Nephron (organoid): Measurements from ENCODE around the gene RCVRN.

Experiments
- H3K27ac Mint-ChIP-seq, 3 experiments: 2 replicates each; pipeline ENCODE4 v1.8.0; 2020; ENCODE audit warnings: mixed read lengths in 3 of 3, mild to moderate bottlenecking in 2 of 3, moderate library complexity in 1 of 3
- H3K27me3 Mint-ChIP-seq: 2 replicates; pipeline ENCODE4 v1.8.0; 2021; ENCODE audit warnings: low read depth, mild to moderate bottlenecking, moderate library complexity, mixed read lengths
- H3K36me3 Mint-ChIP-seq: 2 replicates; pipeline ENCODE4 v1.8.0; 2020; ENCODE audit warnings: low read depth, mixed read lengths
- H3K4me1 Mint-ChIP-seq: 2 replicates; pipeline ENCODE4 v1.8.0; 2020; ENCODE audit warnings: mixed read lengths
- H3K4me3 Mint-ChIP-seq, 3 experiments: 2 replicates each; pipeline ENCODE4 v1.8.0; 2020; ENCODE audit warnings: mild to moderate bottlenecking in 3 of 3, mixed read lengths in 3 of 3, moderate library complexity in 2 of 3
- H3K9me3 Mint-ChIP-seq: 2 replicates; pipeline ENCODE4 v1.8.0; 2020; ENCODE audit warnings: mixed read lengths
- TF ChIP-seq, protein P1 (sequence below), 3 experiments: fragments of 200-600 bp; sonication (generic); IDR thresholded peaks; one replicate each; pipeline ENCODE4 v1.5.0; 2021; ENCODE audit warnings: antibody characterized with exemption in 3 of 3; ENCODE audit not compliant: unreplicated experiment in 3 of 3

RCVRN gene

DNA sequence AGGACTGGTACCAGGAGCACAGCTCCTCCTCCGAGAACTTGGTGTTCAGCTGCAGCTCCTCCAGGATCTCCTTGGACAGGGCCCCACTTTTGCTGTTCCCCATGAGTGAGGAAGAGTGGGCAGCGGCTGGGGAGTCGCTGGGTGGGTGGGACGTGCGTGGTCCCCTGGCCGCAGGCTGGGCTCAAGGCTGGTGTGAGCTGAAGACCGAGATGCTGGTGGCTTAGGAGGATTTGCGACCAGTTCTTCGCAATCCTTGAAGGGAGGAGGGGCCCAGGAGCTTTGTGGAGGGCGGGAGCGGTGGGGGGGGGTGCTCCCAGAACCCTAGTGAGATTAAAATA lies at the start of gene RCVRN:
RCVRN (minus strand) TSS at position 194 of the 338 bp plus-strand sequence; CDS start at position 103, 91 bp downstream.
- Mint-ChIP-seq H3K27ac (no peak within 1 kb of the TSS), H3K4me3 (no peak within 1 kb of the TSS), H3K36me3 (no peaks in the 10 kb centered on the region), H3K27me3 (peaks cover 13% of the 10 kb centered on the region), H3K4me1 (peaks cover 24% of the 10 kb centered on the region), H3K9me3 (no peaks in the 10 kb centered on the region)
- TF ChIP-seq, protein P1, sequence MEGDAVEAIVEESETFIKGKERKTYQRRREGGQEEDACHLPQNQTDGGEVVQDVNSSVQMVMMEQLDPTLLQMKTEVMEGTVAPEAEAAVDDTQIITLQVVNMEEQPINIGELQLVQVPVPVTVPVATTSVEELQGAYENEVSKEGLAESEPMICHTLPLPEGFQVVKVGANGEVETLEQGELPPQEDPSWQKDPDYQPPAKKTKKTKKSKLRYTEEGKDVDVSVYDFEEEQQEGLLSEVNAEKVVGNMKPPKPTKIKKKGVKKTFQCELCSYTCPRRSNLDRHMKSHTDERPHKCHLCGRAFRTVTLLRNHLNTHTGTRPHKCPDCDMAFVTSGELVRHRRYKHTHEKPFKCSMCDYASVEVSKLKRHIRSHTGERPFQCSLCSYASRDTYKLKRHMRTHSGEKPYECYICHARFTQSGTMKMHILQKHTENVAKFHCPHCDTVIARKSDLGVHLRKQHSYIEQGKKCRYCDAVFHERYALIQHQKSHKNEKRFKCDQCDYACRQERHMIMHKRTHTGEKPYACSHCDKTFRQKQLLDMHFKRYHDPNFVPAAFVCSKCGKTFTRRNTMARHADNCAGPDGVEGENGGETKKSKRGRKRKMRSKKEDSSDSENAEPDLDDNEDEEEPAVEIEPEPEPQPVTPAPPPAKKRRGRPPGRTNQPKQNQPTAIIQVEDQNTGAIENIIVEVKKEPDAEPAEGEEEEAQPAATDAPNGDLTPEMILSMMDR (IDR thresholded peaks at IDR 0.05; ENCODE audit: unreplicated experiment in 3 of 3): no peak

DNA sequence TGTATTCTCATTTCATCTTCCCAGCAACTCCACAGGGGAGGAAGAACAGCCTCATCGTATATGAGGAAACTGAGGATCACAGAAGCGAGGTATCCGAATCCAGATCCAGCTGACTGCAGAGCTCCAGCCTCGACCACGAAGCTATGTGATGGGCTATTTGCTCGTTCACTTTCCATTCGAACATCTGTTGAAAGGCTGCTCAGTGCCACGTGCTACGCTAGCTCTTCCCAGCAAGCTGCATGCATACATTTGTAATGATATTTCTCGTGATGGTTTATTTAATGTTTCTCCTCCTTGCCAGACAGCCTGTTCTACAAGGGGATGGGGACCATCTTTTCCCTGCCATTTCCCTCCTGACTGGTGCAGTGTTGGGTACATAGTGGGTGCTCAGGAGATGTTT lies 48.4 kb upstream of the RCVRN start:
- H3K27me3 Mint-ChIP-seq: peaks cover 16% of the 10 kb centered on the region
- H3K36me3 Mint-ChIP-seq: no peaks in the 10 kb centered on the region
- no peak overlapping the region for H3K27ac Mint-ChIP-seq
- no peak overlapping the region for H3K4me3 Mint-ChIP-seq
- TF ChIP-seq, protein P1 (IDR thresholded peaks at IDR 0.05; ENCODE audit: unreplicated experiment in 3 of 3): no peak
- no peaks in the 10 kb centered on the region for H3K9me3 Mint-ChIP-seq
- H3K4me1 Mint-ChIP-seq: no peaks in the 10 kb centered on the region

DNA sequence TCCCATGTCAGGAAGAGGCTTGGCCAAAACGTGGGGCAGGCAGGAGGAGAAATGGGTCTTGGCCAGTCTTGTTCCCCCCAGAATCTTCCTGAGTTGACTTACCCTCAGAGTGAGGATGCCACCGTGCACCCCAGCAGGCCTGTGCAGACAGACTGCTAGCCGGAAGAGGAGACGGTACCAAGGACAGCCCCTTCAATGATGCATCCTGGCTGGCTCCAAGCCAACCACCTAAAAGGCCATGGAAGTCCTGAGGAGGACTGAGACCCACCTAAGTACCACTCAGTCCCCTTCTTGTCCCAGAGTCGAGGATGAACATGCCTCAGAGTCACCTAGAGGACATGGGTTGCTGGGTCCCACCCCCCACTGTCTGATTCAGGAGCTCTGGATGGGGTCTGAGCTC lies 46.7 kb upstream of the RCVRN start:
- Mint-ChIP-seq H3K4me3 (no peak overlapping the region), H3K4me1 (no peaks in the 10 kb centered on the region), H3K36me3 (no peaks in the 10 kb centered on the region), H3K9me3 (no peaks in the 10 kb centered on the region), H3K27ac (no peak overlapping the region), H3K27me3 (peaks cover 21% of the 10 kb centered on the region)
- TF ChIP-seq, protein P1 (IDR thresholded peaks at IDR 0.05; ENCODE audit: unreplicated experiment in 3 of 3): no peak

DNA sequence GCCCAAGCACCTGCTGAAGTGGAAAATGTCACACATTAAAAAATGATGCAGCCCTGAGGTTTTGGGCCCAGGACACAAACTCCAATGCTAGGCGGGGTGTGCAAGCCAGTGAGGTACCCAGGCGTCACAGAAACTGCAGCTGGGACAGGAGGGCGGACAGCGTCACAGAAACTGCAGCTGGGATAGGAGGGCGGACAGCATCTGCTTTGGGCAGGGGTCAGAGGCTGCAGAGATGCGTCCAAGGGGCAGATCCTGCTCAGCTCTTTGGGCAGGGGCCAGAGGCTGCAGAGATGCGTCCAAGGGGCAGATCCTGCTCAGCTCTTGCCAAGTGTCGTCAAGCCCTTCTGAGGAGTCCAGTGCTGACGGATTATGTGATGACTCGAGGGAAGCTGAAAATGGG lies 43.9 kb upstream of the RCVRN start:
- H3K27me3 Mint-ChIP-seq: peaks cover 13% of the 10 kb centered on the region
- no peaks in the 10 kb centered on the region for H3K36me3 Mint-ChIP-seq
- TF ChIP-seq, protein P1 (IDR thresholded peaks at IDR 0.05; ENCODE audit: unreplicated experiment in 3 of 3): no peak
- H3K4me1 Mint-ChIP-seq: peaks cover 6% of the 10 kb centered on the region
- no peaks in the 10 kb centered on the region for H3K9me3 Mint-ChIP-seq
- no peak overlapping the region for H3K4me3 Mint-ChIP-seq
- H3K27ac Mint-ChIP-seq: no peak overlapping the region

DNA sequence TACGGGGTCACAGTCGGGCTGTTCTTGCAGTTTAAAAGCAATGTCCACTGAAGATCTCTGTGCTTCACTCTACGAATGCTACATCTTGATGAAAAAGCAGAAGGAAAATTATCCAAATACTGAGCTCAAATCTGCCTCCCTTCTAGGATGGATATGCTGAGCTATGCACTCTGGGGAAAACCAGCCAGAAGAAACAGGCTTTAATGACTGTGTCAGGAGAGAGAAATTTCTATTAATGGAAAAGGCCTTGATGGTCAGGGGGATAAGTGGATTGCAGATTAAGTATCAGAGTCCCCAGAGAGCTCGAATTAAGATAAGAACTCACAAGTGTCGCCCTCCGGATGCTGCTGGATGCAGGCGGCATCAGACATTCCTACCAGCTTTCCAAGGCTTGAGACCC lies 39.6 kb upstream of the RCVRN start:
- peaks cover 8% of the 10 kb centered on the region for H3K27me3 Mint-ChIP-seq
- H3K4me3 Mint-ChIP-seq: no peak overlapping the region
- no peaks in the 10 kb centered on the region for H3K9me3 Mint-ChIP-seq
- TF ChIP-seq, protein P1 (IDR thresholded peaks at IDR 0.05; ENCODE audit: unreplicated experiment in 3 of 3): no peak
- H3K4me1 Mint-ChIP-seq: peaks cover 6% of the 10 kb centered on the region
- peaks cover 4% of the 10 kb centered on the region for H3K36me3 Mint-ChIP-seq
- H3K27ac Mint-ChIP-seq: no peak overlapping the region

DNA sequence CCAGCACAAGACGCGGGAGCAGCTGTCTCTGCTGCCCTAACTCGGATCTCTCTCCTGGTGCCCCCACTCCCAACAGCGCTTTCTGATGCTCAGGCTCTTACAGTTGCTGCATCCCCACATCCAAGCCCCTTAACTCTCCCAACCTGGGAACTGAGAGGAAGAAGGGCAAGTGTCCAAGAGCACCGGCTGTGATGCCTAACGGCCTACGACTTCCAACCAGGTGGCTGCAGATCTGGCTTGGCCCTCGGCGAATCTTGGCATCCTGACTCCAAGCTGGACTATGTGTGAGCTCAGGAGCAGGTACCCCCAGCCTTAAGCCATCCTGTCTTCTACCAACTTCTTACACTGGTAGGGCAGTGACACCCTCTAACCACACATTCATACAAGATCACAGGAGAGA lies 38.3 kb upstream of the RCVRN start:
- TF ChIP-seq, protein P1 (IDR thresholded peaks at IDR 0.05; ENCODE audit: unreplicated experiment in 3 of 3): no peak
- Mint-ChIP-seq H3K9me3 (no peaks in the 10 kb centered on the region), H3K27me3 (peaks cover 8% of the 10 kb centered on the region), H3K36me3 (peaks cover 4% of the 10 kb centered on the region), H3K4me3 (no peak overlapping the region), H3K27ac (no peak overlapping the region), H3K4me1 (peaks cover 6% of the 10 kb centered on the region)
